H1 (cell line): ENCODE results near the gene RANGRF. TPM values are rescaled to one million over a fixed set of nuclear protein-coding genes. Genes with fewer than 3 reads are reported as not detected.

Source experiments
- CTCF ChIA-PET: fragments of 300-600 bp; sonication (Branson Sonifier 250); formaldehyde crosslinking; loops from one replicate; lab custom pipeline; 2021; ENCODE audit not compliant: partially characterized antibody; lab: Charles Lee
- POLR2A ChIA-PET: fragments of 300-600 bp; sonication (Branson Sonifier 250); formaldehyde crosslinking; loops from one replicate; lab custom pipeline; 2021; ENCODE audit warnings: inconsistent platforms; ENCODE audit not compliant: partially characterized antibody; lab: Charles Lee
- DNase-seq, 2 experiments: peaks; one replicate each; pipeline versions ENCODE4 v3.0.0 to v3.0.0-alpha.2; 2010 to 2022; ENCODE audit warnings: low spot score in 2 of 2, low read depth in 1 of 2, mixed read lengths in 1 of 2
- FAIRE-seq: peaks from 2 replicates; lab custom pipeline; 2011; peaks lifted over from hg19 to GRCh38; lab: Jason Lieb, UNC
- H2AFZ ChIP-seq: 2 replicates; pipeline ENCODE4 v1.8.1; 2012; ENCODE audit warnings: low read length, inconsistent platforms
- H2AK5ac ChIP-seq: 2 replicates; pipeline ENCODE4 v1.6.1; 2013; ENCODE audit warnings: low read depth, low read length
- H2BK120ac ChIP-seq: replicated peaks from 2 replicates; pipeline ENCODE3; 2013; ENCODE audit warnings: low read depth, low read length, inconsistent platforms
- H2BK12ac ChIP-seq: 2 replicates; pipeline ENCODE4 v1.6.1; 2013; ENCODE audit warnings: low read depth, low read length
- H2BK15ac ChIP-seq: 2 replicates; pipeline ENCODE4 v1.6.1; 2013; ENCODE audit warnings: low read length
- H2BK20ac ChIP-seq: 2 replicates; pipeline ENCODE4 v1.6.1; 2013; ENCODE audit warnings: low read length
- H2BK5ac ChIP-seq: 2 replicates; pipeline ENCODE4 v1.6.1; 2013; ENCODE audit warnings: low read depth, low read length
- H3K14ac ChIP-seq: 2 replicates; pipeline ENCODE4 v1.6.1; 2013; ENCODE audit warnings: inconsistent platforms; ENCODE audit not compliant: insufficient read length
- H3K18ac ChIP-seq: 2 replicates; pipeline ENCODE4 v1.6.1; 2013; ENCODE audit warnings: low read length; ENCODE audit errors: extremely low read depth
- H3K23ac ChIP-seq: 2 replicates; pipeline ENCODE4 v1.6.1; 2013; ENCODE audit warnings: inconsistent platforms; ENCODE audit not compliant: insufficient read length
- H3K23me2 ChIP-seq: 2 replicates; pipeline ENCODE4 v1.6.1; 2013; ENCODE audit warnings: low read depth, low read length
- H3K27ac ChIP-seq: 2 replicates; pipeline ENCODE4 v1.6.1; 2011; ENCODE audit warnings: low read depth, low read length, inconsistent platforms
- H3K27me3 ChIP-seq, 4 experiments: replicated peaks in 1 of 4; 1 replicate in 1 of 4; 2 replicates in 3 of 4; pipeline versions ENCODE4 v1.6.1 to v1.8.1; 2011 to 2013; ENCODE audit warnings: low read length in 3 of 4, mild to moderate bottlenecking in 3 of 4, inconsistent platforms in 2 of 4, mixed read lengths in 2 of 4, moderate library complexity in 1 of 4; ENCODE audit not compliant: control insufficient read depth in 3 of 4, insufficient read depth in 3 of 4; ENCODE audit errors: extremely low read depth in 1 of 4
- H3K36me3 ChIP-seq, 4 experiments: 2 replicates each; pipeline versions ENCODE4 v1.6.1 to v1.8.1; 2011 to 2013; ENCODE audit warnings: mild to moderate bottlenecking in 4 of 4, low read length in 3 of 4, moderate library complexity in 2 of 4, control low read depth in 1 of 4, inconsistent platforms in 1 of 4; ENCODE audit not compliant: insufficient read depth in 4 of 4, control insufficient read depth in 2 of 4
- H3K4ac ChIP-seq: replicated peaks from 2 replicates; pipeline ENCODE3; 2013; ENCODE audit warnings: low read length, low read depth, mixed read lengths, inconsistent platforms; ENCODE audit not compliant: insufficient read length
- H3K4me1 ChIP-seq, 4 experiments: replicated peaks in 1 of 4; 1 replicate in 1 of 4; 2 replicates in 3 of 4; pipeline versions ENCODE4 v1.6.1 to v1.8.1; 2011 to 2013; ENCODE audit warnings: low read length in 3 of 4, inconsistent platforms in 2 of 4, mixed read lengths in 1 of 4; ENCODE audit not compliant: insufficient read depth in 4 of 4, control insufficient read depth in 3 of 4
- H3K4me2 ChIP-seq, 2 experiments: 2 replicates each; pipeline versions ENCODE4 v1.6.1 to v1.8.1; 2011 to 2013; ENCODE audit warnings: low read depth in 2 of 2, low read length in 2 of 2, control low read depth in 1 of 2, inconsistent platforms in 1 of 2, mild to moderate bottlenecking in 1 of 2; ENCODE audit not compliant: insufficient read depth in 1 of 2
- H3K4me3 ChIP-seq, 4 experiments: fragments of 200-600, 300-600 bp in 1 of 4; sonication (generic), shearing (Covaris generic), sonication (Bioruptor Twin) in 1 of 4; 2 replicates each; pipeline versions ENCODE4 v1.5.1 to v1.8.1; 2011 to 2016; ENCODE audit warnings: low read length in 4 of 4, low read depth in 3 of 4, control low read depth in 2 of 4, inconsistent platforms in 2 of 4, mild to moderate bottlenecking in 2 of 4, mixed read lengths in 1 of 4, moderate library complexity in 1 of 4; ENCODE audit not compliant: insufficient read depth in 2 of 4; ENCODE audit errors: extremely low read depth in 1 of 4
- H3K56ac ChIP-seq: replicated peaks from 2 replicates; pipeline ENCODE3; 2013; ENCODE audit warnings: low read depth, mild to moderate bottlenecking, mixed read lengths, low read length, inconsistent platforms; ENCODE audit not compliant: insufficient read length
- H3K79me1 ChIP-seq: 2 replicates; pipeline ENCODE4 v1.6.1; 2013; ENCODE audit warnings: low read depth, low read length, control low read depth
- H3K79me2 ChIP-seq, 2 experiments: 2 replicates each; pipeline versions ENCODE4 v1.6.1 to v1.8.1; 2012 to 2013; ENCODE audit warnings: low read length in 2 of 2, mild to moderate bottlenecking in 2 of 2, inconsistent platforms in 1 of 2; ENCODE audit not compliant: insufficient read depth in 2 of 2, control insufficient read depth in 1 of 2
- H3K9ac ChIP-seq, 4 experiments: replicated peaks in 1 of 4; 1 replicate in 1 of 4; 2 replicates in 3 of 4; pipeline versions ENCODE4 v1.6.1 to v1.8.1; 2011 to 2013; ENCODE audit warnings: low read depth in 3 of 4, low read length in 3 of 4, control low read depth in 2 of 4, mild to moderate bottlenecking in 2 of 4, moderate library complexity in 2 of 4, inconsistent platforms in 1 of 4; ENCODE audit errors: extremely low read depth in 1 of 4
- H3K9me3 ChIP-seq, 2 experiments: 2 replicates each; pipeline versions ENCODE4 v1.6.1 to v1.8.1; 2012 to 2013; ENCODE audit warnings: mild to moderate bottlenecking in 2 of 2, moderate library complexity in 2 of 2, control low read depth in 1 of 2, inconsistent platforms in 1 of 2, low read depth in 1 of 2, low read length in 1 of 2, mixed read lengths in 1 of 2; ENCODE audit not compliant: insufficient read depth in 2 of 2
- H4K20me1 ChIP-seq, 2 experiments: replicated peaks in 1 of 2; 2 replicates each; pipeline versions ENCODE3 to v1.8.1; 2011 to 2013; ENCODE audit warnings: inconsistent platforms in 2 of 2, low read length in 2 of 2, mild to moderate bottlenecking in 1 of 2; ENCODE audit not compliant: insufficient read depth in 2 of 2, control insufficient read depth in 1 of 2
- H4K5ac ChIP-seq: 2 replicates; pipeline ENCODE4 v1.6.1; 2013; ENCODE audit warnings: low read length, low read depth, mixed read lengths, inconsistent platforms; ENCODE audit not compliant: insufficient read length
- H4K8ac ChIP-seq: 2 replicates; pipeline ENCODE4 v1.8.0; 2013; ENCODE audit warnings: mild to moderate bottlenecking, moderate library complexity, low read length, inconsistent platforms; ENCODE audit not compliant: insufficient read depth; ENCODE audit errors: extremely low read depth
- H4K91ac ChIP-seq: replicated peaks from 2 replicates; pipeline ENCODE3; 2013; ENCODE audit warnings: low read length, mixed read lengths, inconsistent platforms; ENCODE audit not compliant: insufficient read length
- EP300 ChIP-seq, 2 experiments: IDR thresholded peaks; 1 replicate in 1 of 2; 2 replicates in 1 of 2; pipeline ENCODE4 v1.6.1; 2011 to 2012; ENCODE audit warnings: low read depth in 2 of 2, low read length in 2 of 2, mild to moderate bottlenecking in 2 of 2, borderline replicate concordance in 1 of 2, inconsistent platforms in 1 of 2, moderate library complexity in 1 of 2
- TAF7 ChIP-seq: optimal IDR thresholded peaks from 2 replicates; pipeline ENCODE3; 2011; ENCODE audit warnings: low read depth, mild to moderate bottlenecking, inconsistent platforms, low read length, moderate library complexity, borderline replicate concordance
- WGBS, 2 experiments: shearing (Covaris generic) in 1 of 2; methylation state at CpG; one replicate each; pipeline versions ENCODE4 v1.1.6 to v1.1.7; 2013 to 2015; ENCODE audit warnings: low lambda C conversion rate in 2 of 2, mixed read lengths in 2 of 2, inconsistent platforms in 1 of 2, low coverage in 1 of 2, missing lambda C conversion rate in 1 of 2; ENCODE audit not compliant: insufficient replicate concordance in 2 of 2, insufficient coverage in 1 of 2, insufficient read length in 1 of 2; ENCODE audit errors: extremely low coverage in 1 of 2, missing lambda C conversion rate in 1 of 2; 5-methylcytosine and 5-hydroxymethylcytosine counted together
- long read RNA-seq, 2 experiments: library from RNA in 1 of 2; library from capped mRNA in 1 of 2; stranded (forward); transcript quantifications; one replicate each; pipeline ENCODE4 v2.0.0, GENCODE V29; 2021; ENCODE audit warnings: inconsistent platforms in 1 of 2
- polyA minus RNA-seq, 3 experiments: library from RNA; depleted of rRNA, polyadenylated mRNA; stranded (reverse); fragments of >200 nt; gene quantifications; 1 replicate in 2 of 3; 2 replicates in 1 of 3; pipeline ENCODE4 v1.2.3, GENCODE V29; 2011
- polyA plus RNA-seq, 7 experiments: library from polyadenylated mRNA; depleted of rRNA in 3 of 7; stranded (reverse) in 5 of 7; unstranded in 2 of 7; fragments of >200 nt in 5 of 7; fragments of 200-250 nt in 2 of 7; gene quantifications; 1 replicate in 5 of 7; 2 replicates in 1 of 7; 4 replicates in 1 of 7; pipeline versions ENCODE4 v1.2.1 to v1.2.3, GENCODE V29; 2011 to 2013; ENCODE audit warnings: missing spikeins in 2 of 7, mixed read lengths in 2 of 7
- total RNA-seq: library from RNA; stranded (reverse); fragmentation: NEBNext Ultra II Directional; extraction: Animal tissue kit (Norgen Biotek cat#: 25700); gene quantifications from 2 replicates; pipeline ENCODE4 v1.2.1, GENCODE V29; 2021

Gene RANGRF
- total RNA-seq (36.9 and 39.4 TPM in 2 replicates), polyA plus RNA-seq (2011; rRNA removed) (49.6 and 52.8 TPM in 2 replicates), polyA minus RNA-seq (2011; rRNA and poly(A)+ RNA removed) (19.5 and 20.1 TPM in 2 replicates)
- 57.8 TPM for polyA plus RNA-seq (2011; cell fraction: cytosol; rRNA removed)
- 77.2 TPM for polyA plus RNA-seq (2011; cell fraction: nucleus; rRNA removed)
- 48.7 to 53.1 TPM (median 50.5 TPM) in 4 replicates for polyA plus RNA-seq (2012, experiment 1 of 2)
- polyA plus RNA-seq (2012, experiment 2 of 2) = 76.5 TPM
- polyA plus RNA-seq (2013, experiment 1 of 2) = 59.0 TPM
- polyA plus RNA-seq (2013, experiment 2 of 2) = 57.7 TPM
- polyA minus RNA-seq (2011; cell fraction: cytosol; rRNA and poly(A)+ RNA removed) = 22.1 TPM
- 14.0 TPM for polyA minus RNA-seq (2011; cell fraction: nucleus; rRNA and poly(A)+ RNA removed)
- long read RNA-seq, experiment 1, transcript RANGRF-201 (5 exons, 1,009 nt) = major isoform, 18 of 46 reads
- long read RNA-seq, experiment 1, transcript RANGRF-202 (4 exons, 1,074 nt) = minor isoform, 5 of 46 reads
- long read RNA-seq, experiment 1, partial matches to known transcripts = 12 of 46 reads
- long read RNA-seq, experiment 1, other reads (novel, unspliced or antisense) = 6 of 46 reads
- long read RNA-seq, experiment 2, transcript RANGRF-201 (5 exons, 1,009 nt) = major isoform, 55 of 96 reads
- long read RNA-seq, experiment 2, transcript RANGRF-202 (4 exons, 1,074 nt) = minor isoform, 30 of 96 reads
- long read RNA-seq, experiment 2, partial matches to known transcripts = 0 of 96 reads
- long read RNA-seq, experiment 2, other reads (novel, unspliced or antisense) = 6 of 96 reads

GRCh38 chr17:8288336-8289102, at the start of gene RANGRF:
RANGRF (plus strand) TSS chr17:8288670; CDS start chr17:8288789, 119 bp downstream.
- H2BK20ac ChIP-seq = no peak within 1 kb of the TSS
- H3K4ac ChIP-seq = peak within 1 kb of the TSS; percentile 87
- no peak within 1 kb of the TSS; the same call in 1 of the 2 replicates for H2AK5ac ChIP-seq
- no peak for FAIRE-seq
- H3K14ac ChIP-seq = peak within 1 kb of the TSS; percentile 90
- H3K36me3 ChIP-seq = no peaks in the 10 kb centered on the region
- POLR2A ChIA-PET = interaction anchor here (0.7 to 66.3 kb wide), 10 partner anchors 13 to 167 kb away, joined by 3 to 1521 read pairs (median 4); partner anchors contain the start of genes AURKB, CTC1, KRABD2 and PFAS
- H3K4me3 ChIP-seq = peak within 1 kb of the TSS; percentile 65 to 87 (median 72)
- peak within 1 kb of the TSS; percentile 93 for H4K8ac ChIP-seq
- H4K91ac ChIP-seq = peak within 1 kb of the TSS; percentile 95
- H3K79me2 ChIP-seq = no peaks in the 10 kb centered on the region
- peak; percentile 60 to 94 for DNase-seq
- peak within 1 kb of the TSS; percentile 86; the same call in 1 of the 2 replicates for H2AFZ ChIP-seq
- peaks cover 7% of the 10 kb centered on the region; the same call in 1 of the 2 replicates for H3K23me2 ChIP-seq
- H3K23ac ChIP-seq = no peak within 1 kb of the TSS
- peak within 1 kb of the TSS; percentile 76 to 77 for H3K4me2 ChIP-seq
- peak within 1 kb of the TSS; percentile 92 for H4K5ac ChIP-seq
- H3K9ac ChIP-seq = peak within 1 kb of the TSS; percentile 60 to 74 (median 61)
- H3K4me1 ChIP-seq = peaks cover 0 to 8% (median 5%) of the 10 kb centered on the region in 4 experiments; a peak in 4 of 7 replicates
- H2BK120ac ChIP-seq = no peak within 1 kb of the TSS
- H3K18ac ChIP-seq = peak within 1 kb of the TSS; percentile 99
- H2BK5ac ChIP-seq = peak within 1 kb of the TSS; percentile 88; the same call in 1 of the 2 replicates
- peak within 1 kb of the TSS; percentile 75; the same call in 1 of the 2 replicates for H2BK12ac ChIP-seq
- no peak within 1 kb of the TSS; the same call in 1 of the 2 replicates for H3K27ac ChIP-seq
- no peaks in the 10 kb centered on the region for H3K27me3 ChIP-seq
- no peak within 1 kb of the TSS for H2BK15ac ChIP-seq
- 1% methylated on average over 53 of the region's 53 CpGs; no CpG with 5 or more reads in 1 of the 2 experiments for WGBS, 2 experiments
- peaks cover 0 to 1% of the 10 kb centered on the region in 2 experiments for H4K20me1 ChIP-seq
- no peaks in the 10 kb centered on the region for H3K79me1 ChIP-seq
- no peaks in the 10 kb centered on the region for H3K9me3 ChIP-seq
- CTCF ChIA-PET = interaction anchor here (0.6 to 1.0 kb wide), 2 partner anchors 14 to 16 kb away, joined by 3 to 5 read pairs; no protein-coding TSS in a partner anchor
- peak within 1 kb of the TSS; percentile 83 for H3K56ac ChIP-seq
- TF ChIP-seq EP300 (IDR thresholded peaks at IDR 0.05; ENCODE audit: borderline replicate concordance in 1 of 2, low read depth in 2 of 2, low read length in 2 of 2) (no peak), TAF7 (no peak)
